Effector memory CD8-positive, alpha-beta T cell (primary cell): ENCODE measurements around the gene HOXA7.

Experiments used
- ATAC-seq: fragments of 150-1000 bp; cut with Tn5 transposase; replicated peaks from 2 replicates; pipeline ENCODE4 v1.10.0; 2021; ENCODE audit warnings: mild to moderate bottlenecking, moderate library complexity
- DNase-seq, 3 experiments: peaks; one replicate each; pipeline ENCODE4 v3.0.0; 2021
- H3K27ac Mint-ChIP-seq, 2 donors: one replicate each; pipeline ENCODE4 v1.8.0; 2022; ENCODE audit warnings: mild to moderate bottlenecking in 2 of 2, mixed read lengths in 2 of 2, moderate library complexity in 2 of 2
- H3K27me3 Mint-ChIP-seq, 2 donors: one replicate each; pipeline ENCODE4 v1.8.0; 2022; ENCODE audit warnings: mixed read lengths in 2 of 2
- H3K36me3 Mint-ChIP-seq: one replicate; pipeline ENCODE4 v1.8.0; 2022; ENCODE audit warnings: mild to moderate bottlenecking, moderate library complexity, mixed read lengths; ENCODE audit not compliant: insufficient read depth
- H3K4me1 Mint-ChIP-seq, 2 donors: one replicate each; pipeline ENCODE4 v1.8.0; 2022; ENCODE audit warnings: low read depth in 2 of 2, mixed read lengths in 2 of 2
- H3K4me3 Mint-ChIP-seq, 2 donors: one replicate each; pipeline ENCODE4 v1.8.0; 2022; ENCODE audit warnings: mild to moderate bottlenecking in 2 of 2, mixed read lengths in 2 of 2, moderate library complexity in 2 of 2
- H3K9me3 Mint-ChIP-seq, 2 donors: one replicate each; pipeline ENCODE4 v1.8.0; 2022; ENCODE audit warnings: mixed read lengths in 2 of 2

The HOXA7 gene

DNA sequence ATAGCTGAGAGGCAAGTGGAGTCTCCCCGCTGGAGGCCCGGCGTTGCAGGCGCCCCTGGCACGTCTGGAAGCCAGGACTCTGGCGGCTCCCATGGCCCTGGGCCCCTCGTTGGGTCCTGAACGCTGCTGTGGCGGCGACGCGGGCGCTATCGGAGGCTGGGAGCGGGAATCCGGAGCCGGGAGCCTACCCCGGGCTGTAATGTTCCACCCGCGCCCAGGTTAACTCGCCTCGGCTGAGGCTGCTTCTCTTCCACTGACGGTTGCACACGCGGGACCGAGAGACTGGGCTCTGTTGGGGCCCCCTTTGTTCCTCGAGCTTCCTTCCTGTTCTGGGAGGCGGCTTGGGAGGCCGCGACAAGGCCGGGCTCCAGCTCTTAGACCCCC lies 11.7 kb downstream of the HOXA7 start:
- peaks cover 2 to 3% of the 10 kb centered on the region in 2 donors for H3K4me1 Mint-ChIP-seq
- no peaks in the 10 kb centered on the region for H3K9me3 Mint-ChIP-seq
- no peaks in the 10 kb centered on the region for H3K36me3 Mint-ChIP-seq
- H3K27ac Mint-ChIP-seq = no peak overlapping the region
- no peak overlapping the region for H3K4me3 Mint-ChIP-seq
- peaks cover 49 to 71% of the 10 kb centered on the region in 2 donors for H3K27me3 Mint-ChIP-seq
- no peak for DNase-seq
- no peak for ATAC-seq

DNA sequence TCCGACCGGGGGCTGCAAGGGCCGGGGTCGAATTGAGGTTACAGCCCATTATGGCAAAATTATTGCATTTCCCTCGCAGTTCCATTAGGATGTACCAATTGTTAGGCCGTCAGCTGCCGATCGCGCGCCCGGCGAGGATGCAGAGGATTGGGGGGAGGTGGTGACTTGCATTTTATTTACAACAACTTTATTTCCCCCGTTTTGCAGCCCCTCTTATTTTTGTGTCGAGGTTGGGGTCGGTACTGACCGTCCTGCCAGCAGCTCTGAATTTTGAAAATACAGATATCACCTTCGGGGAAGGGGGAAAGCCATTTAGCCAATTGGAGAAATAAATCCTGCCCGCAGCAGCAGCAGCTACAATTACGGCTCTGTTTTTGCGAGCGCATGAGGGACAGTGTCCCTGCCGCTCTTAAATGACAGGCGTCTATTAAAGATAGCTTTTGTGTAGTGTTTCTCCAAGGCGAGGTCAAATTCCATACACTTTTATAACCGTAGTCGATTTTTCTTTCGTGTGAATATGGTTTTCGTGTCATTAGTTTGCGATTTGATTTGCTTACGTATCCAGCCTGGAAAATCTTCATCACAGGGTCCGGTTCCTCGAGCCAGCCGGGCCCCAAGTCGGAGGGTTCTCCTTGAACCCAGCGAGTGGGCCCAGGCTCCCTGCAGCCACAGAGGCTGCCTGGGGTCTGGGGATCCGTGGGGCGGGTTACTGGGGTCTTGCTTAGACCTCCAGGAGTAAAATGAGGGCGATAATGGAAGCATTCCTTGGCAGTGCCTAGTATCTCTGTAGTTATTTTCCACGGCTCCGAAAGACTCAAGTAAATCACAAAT lies 12.3 kb downstream of the HOXA7 start:
- Mint-ChIP-seq H3K4me1 (peaks cover 2 to 3% of the 10 kb centered on the region in 2 donors), H3K27me3 (peaks cover 49 to 67% of the 10 kb centered on the region in 2 donors), H3K27ac (no peak overlapping the region), H3K4me3 (no peak overlapping the region), H3K9me3 (no peaks in the 10 kb centered on the region), H3K36me3 (no peaks in the 10 kb centered on the region)
- DNase-seq (no peak), ATAC-seq (no peak)

DNA sequence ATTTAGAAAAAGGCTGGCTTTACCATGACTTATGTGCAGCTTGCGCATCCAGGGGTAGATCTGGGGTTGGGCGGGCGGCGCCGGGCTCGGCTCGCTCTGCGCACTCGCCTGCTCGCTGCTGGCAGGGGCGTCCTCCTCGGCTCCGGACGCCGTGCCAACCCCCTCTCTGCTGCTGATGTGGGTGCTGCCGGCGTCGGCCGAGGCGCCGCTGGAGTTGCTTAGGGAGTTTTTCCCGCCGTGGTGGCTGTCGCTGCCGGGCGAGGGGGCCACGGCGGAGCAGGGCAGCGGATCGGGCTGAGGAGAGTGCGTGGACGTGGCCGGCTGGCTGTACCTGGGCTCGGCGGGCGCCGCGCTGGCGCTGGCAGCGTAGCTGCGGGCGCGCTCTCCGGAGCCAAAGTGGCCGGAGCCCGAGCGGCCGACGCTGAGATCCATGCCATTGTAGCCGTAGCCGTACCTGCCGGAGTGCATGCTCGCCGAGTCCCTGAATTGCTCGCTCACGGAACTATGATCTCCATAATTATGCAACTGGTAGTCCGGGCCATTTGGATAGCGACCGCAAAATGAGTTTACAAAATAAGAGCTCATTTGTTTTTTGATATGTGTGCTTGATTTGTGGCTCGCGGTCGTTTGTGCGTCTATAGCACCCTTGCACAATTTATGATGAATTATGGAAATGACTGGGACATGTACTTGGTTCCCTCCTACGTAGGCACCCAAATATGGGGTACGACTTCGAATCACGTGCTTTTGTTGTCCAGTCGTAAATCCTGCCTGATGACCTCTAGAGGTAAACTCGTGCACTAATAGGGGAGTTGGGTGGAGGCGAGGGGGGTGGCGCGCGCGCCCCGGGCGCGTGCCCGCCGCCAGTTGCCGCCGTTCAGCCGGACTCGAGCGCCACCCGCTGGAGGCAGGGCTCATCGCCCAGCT lies 13.2 kb downstream of the HOXA7 start, which contains the start of gene HOXA5:
Gene HOXA5, minus strand, starts transcription at position 659 of the 927 bp plus-strand sequence. Its CDS starts 74 bp downstream, at position 585.
- no peak for ATAC-seq
- Mint-ChIP-seq H3K9me3 (no peaks in the 10 kb centered on the region), H3K4me3 (no peak within 1 kb of the TSS), H3K4me1 (peaks cover 2 to 3% of the 10 kb centered on the region in 2 donors), H3K36me3 (no peaks in the 10 kb centered on the region), H3K27me3 (peaks cover 50 to 66% of the 10 kb centered on the region in 2 donors), H3K27ac (no peak within 1 kb of the TSS)
- DNase-seq = no peak

DNA sequence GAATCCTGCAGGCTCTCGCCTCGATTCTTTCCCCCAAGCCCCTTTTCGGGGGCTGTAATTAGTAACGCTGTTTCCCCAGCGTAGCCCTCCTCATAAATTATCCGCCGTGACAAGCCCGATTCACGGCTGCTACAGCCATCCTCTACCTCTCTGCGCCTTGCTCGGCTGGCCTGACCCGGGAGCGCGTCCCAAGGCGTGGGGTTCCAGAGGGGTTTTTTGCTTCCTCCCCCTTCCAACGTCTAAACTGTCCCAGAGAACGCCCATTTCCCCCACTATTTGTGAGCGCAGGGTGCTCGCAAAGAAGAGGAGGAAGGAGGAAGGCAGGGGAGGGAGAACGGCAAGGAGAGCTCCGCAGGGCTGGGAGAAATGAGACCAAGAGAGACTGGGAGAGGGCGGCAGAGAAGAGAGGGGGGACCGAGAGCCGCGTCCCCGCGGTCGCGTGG lies 13.9 kb downstream of the HOXA7 start:
- no peaks in the 10 kb centered on the region for H3K9me3 Mint-ChIP-seq
- H3K36me3 Mint-ChIP-seq = no peaks in the 10 kb centered on the region
- H3K27ac Mint-ChIP-seq = no peak overlapping the region
- no peak overlapping the region for H3K4me3 Mint-ChIP-seq
- DNase-seq (no peak), ATAC-seq (no peak)
- H3K27me3 Mint-ChIP-seq = peaks cover 52 to 66% of the 10 kb centered on the region in 2 donors
- H3K4me1 Mint-ChIP-seq = no peaks in the 10 kb centered on the region

DNA sequence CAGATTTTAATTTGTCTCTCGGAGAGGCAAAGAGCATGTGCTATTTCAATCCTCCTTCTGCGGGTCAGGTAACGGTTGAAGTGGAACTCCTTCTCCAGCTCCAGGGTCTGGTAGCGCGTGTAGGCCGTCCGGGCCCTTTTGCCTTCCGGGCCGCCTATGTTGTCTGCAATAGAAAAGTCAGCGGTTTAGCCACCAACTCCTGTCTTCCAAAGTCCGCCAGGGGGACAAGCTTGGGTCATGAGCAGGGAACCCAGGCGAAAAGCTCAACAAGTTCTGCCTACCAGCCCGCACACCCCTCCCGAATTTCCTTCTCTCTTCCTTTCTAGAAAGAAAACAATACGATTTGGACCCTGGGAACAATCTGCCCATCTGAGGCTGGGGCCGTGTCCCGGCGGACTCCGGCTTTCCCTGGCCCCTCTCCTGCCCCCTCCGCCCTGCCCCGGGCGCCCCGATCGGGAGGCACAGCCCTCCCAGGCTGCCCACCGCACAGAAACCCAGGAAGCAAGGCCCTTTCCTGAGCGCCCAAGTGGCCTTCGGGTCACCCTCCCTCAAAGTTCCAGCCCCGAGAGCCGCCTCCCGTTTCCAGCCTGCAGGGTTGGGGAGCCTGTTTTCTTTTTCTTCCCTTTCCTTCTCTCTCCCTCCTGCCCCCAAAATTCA lies 14.4 kb downstream of the HOXA7 start:
- H3K4me3 Mint-ChIP-seq = no peak overlapping the region
- H3K27ac Mint-ChIP-seq = no peak overlapping the region
- ATAC-seq = no peak
- H3K27me3 Mint-ChIP-seq = peaks cover 53 to 66% of the 10 kb centered on the region in 2 donors
- no peak for DNase-seq
- no peaks in the 10 kb centered on the region for H3K36me3 Mint-ChIP-seq
- H3K4me1 Mint-ChIP-seq = no peaks in the 10 kb centered on the region
- H3K9me3 Mint-ChIP-seq = no peaks in the 10 kb centered on the region

- ATAC-seq (no peak), DNase-seq (no peak)
- Mint-ChIP-seq H3K36me3 (no peaks in the 10 kb centered on the region), H3K4me1 (no peaks in the 10 kb centered on the region), H3K27ac (no peak overlapping the region), H3K27me3 (peaks cover 50 to 66% of the 10 kb centered on the region in 2 donors), H3K4me3 (no peak overlapping the region), H3K9me3 (no peaks in the 10 kb centered on the region)
These were observed 15.1 kb downstream of the HOXA7 start for GRCh38 chr7:27141137-27141922.

DNA sequence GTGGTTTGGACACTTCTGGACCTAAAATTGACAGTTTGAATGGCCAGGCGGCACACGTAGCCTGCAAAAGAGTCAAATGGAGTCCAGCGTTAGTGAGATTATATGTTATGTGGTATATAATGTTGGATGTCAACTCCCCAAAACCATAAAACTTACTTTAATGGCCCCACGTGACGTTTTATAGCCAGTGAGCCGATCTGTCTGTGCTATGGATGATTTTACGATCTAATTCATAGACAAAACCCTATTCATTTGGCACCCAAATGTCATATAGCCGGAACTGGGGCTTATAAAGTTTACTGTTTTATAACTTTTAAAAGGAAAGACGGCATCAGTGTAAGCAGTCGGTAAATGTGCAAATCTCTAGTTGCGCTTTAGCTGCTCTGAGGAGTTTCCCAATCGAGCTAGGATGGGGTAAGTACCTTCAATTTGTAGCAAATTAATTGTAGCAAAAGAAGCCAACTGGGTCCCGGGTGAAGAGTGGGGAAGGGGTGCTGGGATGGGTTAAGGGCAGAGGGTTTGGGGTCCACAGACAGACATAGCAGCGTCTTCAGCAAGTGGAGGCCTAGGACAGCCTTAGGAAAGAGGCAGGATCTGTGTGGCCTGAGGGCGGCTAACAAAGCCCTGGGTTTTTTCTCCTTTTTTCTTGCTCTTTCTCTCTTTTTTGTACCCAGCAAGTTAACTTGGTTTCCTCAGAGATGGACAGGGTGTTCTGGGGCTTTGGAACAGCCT lies 16.2 kb downstream of the HOXA7 start:
- Mint-ChIP-seq H3K27me3 (peaks cover 51 to 66% of the 10 kb centered on the region in 2 donors), H3K4me1 (no peaks in the 10 kb centered on the region)
- DNase-seq = no peak

GRCh38 chr7:27139334-27140125 lies 16.9 kb downstream of the HOXA7 start:
- DNase-seq (no peak), ATAC-seq (no peak)
- Mint-ChIP-seq H3K27ac (no peak overlapping the region), H3K9me3 (no peaks in the 10 kb centered on the region), H3K4me1 (no peaks in the 10 kb centered on the region), H3K27me3 (peaks cover 53 to 66% of the 10 kb centered on the region in 2 donors), H3K36me3 (no peaks in the 10 kb centered on the region), H3K4me3 (no peak overlapping the region)

More for the DNA sequence above, 16.2 kb downstream of the HOXA7 start:
- Mint-ChIP-seq H3K9me3 (no peaks in the 10 kb centered on the region), H3K36me3 (no peaks in the 10 kb centered on the region), H3K4me3 (no peak overlapping the region), H3K27ac (no peak overlapping the region)
- ATAC-seq = no peak

DNA sequence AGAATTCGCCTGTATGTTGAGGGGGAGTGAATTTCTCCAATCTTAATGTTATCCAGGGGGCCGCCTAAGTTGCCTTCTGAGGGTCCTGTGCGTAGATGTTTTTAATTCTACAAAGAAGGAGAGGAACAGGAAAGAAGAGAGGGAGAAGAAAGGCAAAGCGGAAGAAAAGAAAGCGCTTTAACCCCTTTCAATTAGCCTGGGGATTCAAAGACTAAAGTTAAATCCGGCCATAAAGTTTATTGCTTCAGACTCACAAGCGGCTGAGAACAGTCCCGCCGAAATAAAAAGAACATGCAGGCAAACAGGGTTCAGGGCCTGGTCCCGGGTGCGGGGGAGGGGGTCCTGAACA lies 17.5 kb downstream of the HOXA7 start:
- Mint-ChIP-seq H3K36me3 (no peaks in the 10 kb centered on the region), H3K4me3 (no peak overlapping the region), H3K27me3 (peaks cover 59 to 72% of the 10 kb centered on the region in 2 donors), H3K4me1 (no peaks in the 10 kb centered on the region), H3K27ac (no peak overlapping the region), H3K9me3 (no peaks in the 10 kb centered on the region)
- DNase-seq (no peak), ATAC-seq (no peak)

DNA sequence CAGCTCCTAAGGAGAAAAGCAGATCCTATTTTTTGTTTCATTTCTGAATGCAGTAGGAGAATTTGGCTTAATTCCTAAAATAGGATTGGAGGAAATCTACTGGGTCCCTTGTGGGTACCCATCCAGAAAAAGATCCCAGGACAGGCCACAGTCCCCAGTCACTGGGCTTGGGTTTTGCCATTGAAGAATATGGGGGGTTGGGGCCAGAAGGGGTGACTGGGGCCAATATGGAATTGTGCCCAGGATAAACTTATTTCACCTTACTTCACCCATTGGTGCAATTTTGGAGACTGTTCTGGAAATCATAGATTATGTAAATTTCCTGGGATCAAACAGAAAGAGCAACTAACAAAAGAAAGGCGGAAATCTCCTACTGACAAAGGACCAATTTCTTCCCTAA lies 18.0 kb downstream of the HOXA7 start:
- DNase-seq (no peak), ATAC-seq (no peak)
- no peak overlapping the region for H3K4me3 Mint-ChIP-seq
- no peaks in the 10 kb centered on the region for H3K36me3 Mint-ChIP-seq
- H3K27me3 Mint-ChIP-seq = peaks cover 64 to 77% of the 10 kb centered on the region in 2 donors
- H3K4me1 Mint-ChIP-seq = no peaks in the 10 kb centered on the region
- no peak overlapping the region for H3K27ac Mint-ChIP-seq
- H3K9me3 Mint-ChIP-seq = no peaks in the 10 kb centered on the region

DNA sequence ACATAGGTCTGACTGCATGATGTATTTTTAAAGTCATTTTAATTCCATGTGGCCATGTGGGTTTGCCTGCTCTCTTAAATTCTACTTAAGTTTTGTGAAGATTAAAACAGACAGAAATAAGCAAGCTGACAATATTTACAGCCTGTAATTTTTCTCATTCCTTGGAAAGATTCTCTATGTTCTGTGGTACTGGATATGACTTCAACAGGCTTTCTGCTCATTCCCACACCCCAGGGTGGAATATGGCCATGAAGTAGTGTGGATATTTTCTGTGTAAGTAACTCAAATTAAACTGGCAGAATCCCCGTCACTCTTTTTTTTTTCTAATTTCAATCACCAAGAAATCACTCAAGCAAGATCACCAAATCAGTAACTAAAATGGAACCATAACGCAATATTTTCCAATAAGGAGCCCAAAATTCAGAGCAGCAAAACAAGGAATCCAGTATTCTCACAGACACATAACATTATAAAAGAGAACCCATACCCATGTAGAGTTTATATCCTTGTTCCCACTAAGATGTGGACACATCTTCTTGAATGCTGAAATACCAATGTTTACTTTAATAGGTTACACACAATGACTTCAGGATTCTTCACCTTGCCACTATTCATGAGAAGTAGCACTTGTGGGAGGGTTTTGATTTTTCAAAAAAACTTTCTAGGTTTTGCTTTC lies 18.7 kb downstream of the HOXA7 start:
- H3K4me3 Mint-ChIP-seq = no peak overlapping the region
- no peaks in the 10 kb centered on the region for H3K36me3 Mint-ChIP-seq
- ATAC-seq = no peak
- DNase-seq = no peak
- no peaks in the 10 kb centered on the region for H3K4me1 Mint-ChIP-seq
- no peak overlapping the region for H3K27ac Mint-ChIP-seq
- no peaks in the 10 kb centered on the region for H3K9me3 Mint-ChIP-seq
- H3K27me3 Mint-ChIP-seq = peaks cover 69 to 80% of the 10 kb centered on the region in 2 donors
